Stomach (tissue), 4 donors: Measurements from ENCODE around the gene TIMM8A.

ENCODE experiments used
- CTCF ChIP-seq, 7 experiments: fragments of 450-650 bp in 4 of 7; fragments of 200-600 bp in 3 of 7; sonication (generic) in 3 of 7; IDR thresholded peaks; one replicate each; pipeline ENCODE4 v1.5.1; 2016 to 2019; ENCODE audit warnings: antibody characterized with exemption in 7 of 7, control low read depth in 2 of 7, mild to moderate bottlenecking in 1 of 7
- POLR2A ChIP-seq, 4 donors: fragments of 450-650 bp; IDR thresholded peaks; one replicate each; pipeline ENCODE4 v1.6.1; 2016; ENCODE audit warnings: antibody characterized with exemption in 4 of 4, control low read depth in 2 of 4, mild to moderate bottlenecking in 1 of 4, moderate library complexity in 1 of 4
- POLR2AphosphoS5 ChIP-seq, 3 donors: sonication (generic); formaldehyde crosslinking; IDR thresholded peaks; one replicate each; pipeline ENCODE4 v1.6.1; 2016; ENCODE audit warnings: antibody characterized with exemption in 3 of 3

GRCh38 chrX:101337776-101338271 is 10.7 kb downstream of the TIMM8A start:
- no peak for TF ChIP-seq POLR2AphosphoS5 (IDR thresholded peaks at IDR 0.05)
- TF ChIP-seq CTCF (IDR thresholded peaks at IDR 0.05) = no peak
- TF ChIP-seq POLR2A (IDR thresholded peaks at IDR 0.05) = no peak
